Testis (tissue), 2 donors: Measurements from ENCODE around the gene CALR.

Source experiments
- POLR2A ChIP-seq: fragments of 450-650 bp; IDR thresholded peaks from one replicate; pipeline ENCODE4 v1.6.1; 2017; ENCODE audit warnings: antibody characterized with exemption, mild to moderate bottlenecking, moderate library complexity
- TF ChIP-seq, protein P1 (sequence below), 3 experiments: fragments of 450-650 bp in 2 of 3; fragments of 200-600 bp in 1 of 3; sonication (generic) in 1 of 3; IDR thresholded peaks; one replicate each; pipeline ENCODE4 v1.5.1; 2016 to 2019; ENCODE audit warnings: antibody characterized with exemption in 3 of 3, mild to moderate bottlenecking in 2 of 3, moderate library complexity in 1 of 3

DNA sequence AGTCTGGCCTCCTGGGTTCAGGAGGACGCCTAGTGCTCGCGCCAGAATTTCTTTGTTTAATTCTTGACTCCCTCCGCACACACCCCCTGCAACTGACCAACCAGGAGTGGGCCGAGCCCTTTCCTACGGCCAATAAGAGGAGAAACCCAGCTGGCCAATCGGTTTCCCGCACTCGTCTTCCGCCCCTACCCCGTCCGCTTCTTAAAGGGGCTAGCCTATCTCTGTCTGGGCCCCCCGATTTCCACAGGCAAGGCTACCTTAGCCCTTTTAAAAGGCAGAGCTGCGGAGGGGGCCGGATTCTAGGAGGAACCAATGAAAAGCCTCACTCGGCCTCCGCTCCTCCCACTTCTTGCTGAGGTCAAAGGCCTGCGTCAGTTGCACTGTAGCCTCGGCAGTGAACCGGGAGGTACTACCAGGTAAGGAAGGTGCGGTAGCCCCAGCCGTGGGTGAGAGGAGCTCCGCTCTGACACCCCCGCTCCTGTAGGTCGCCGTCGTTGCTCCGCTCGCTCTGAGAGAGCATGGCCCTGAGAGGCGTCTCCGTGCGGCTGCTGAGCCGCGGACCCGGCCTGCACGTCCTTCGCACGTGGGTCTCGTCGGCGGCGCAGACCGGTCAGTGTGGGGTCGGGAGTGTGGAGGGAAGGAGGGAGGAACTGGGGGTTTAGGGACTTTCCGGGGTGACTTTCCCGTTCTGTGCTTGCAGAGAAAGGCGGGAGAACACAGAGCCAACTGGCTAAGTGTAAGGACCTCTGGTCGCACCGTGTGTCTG lies 47.4 kb upstream of the CALR start, which contains the start of gene GCDH:
- TF ChIP-seq, protein P1, sequence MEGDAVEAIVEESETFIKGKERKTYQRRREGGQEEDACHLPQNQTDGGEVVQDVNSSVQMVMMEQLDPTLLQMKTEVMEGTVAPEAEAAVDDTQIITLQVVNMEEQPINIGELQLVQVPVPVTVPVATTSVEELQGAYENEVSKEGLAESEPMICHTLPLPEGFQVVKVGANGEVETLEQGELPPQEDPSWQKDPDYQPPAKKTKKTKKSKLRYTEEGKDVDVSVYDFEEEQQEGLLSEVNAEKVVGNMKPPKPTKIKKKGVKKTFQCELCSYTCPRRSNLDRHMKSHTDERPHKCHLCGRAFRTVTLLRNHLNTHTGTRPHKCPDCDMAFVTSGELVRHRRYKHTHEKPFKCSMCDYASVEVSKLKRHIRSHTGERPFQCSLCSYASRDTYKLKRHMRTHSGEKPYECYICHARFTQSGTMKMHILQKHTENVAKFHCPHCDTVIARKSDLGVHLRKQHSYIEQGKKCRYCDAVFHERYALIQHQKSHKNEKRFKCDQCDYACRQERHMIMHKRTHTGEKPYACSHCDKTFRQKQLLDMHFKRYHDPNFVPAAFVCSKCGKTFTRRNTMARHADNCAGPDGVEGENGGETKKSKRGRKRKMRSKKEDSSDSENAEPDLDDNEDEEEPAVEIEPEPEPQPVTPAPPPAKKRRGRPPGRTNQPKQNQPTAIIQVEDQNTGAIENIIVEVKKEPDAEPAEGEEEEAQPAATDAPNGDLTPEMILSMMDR (IDR thresholded peaks at IDR 0.05) = peak in 1 of 3 experiments; percentile 44
- TF ChIP-seq POLR2A = no peak
